Endothelial cell (in vitro differentiated cells): Measurements from ENCODE around the gene PANX1. TPM values are rescaled to one million over a fixed set of nuclear protein-coding genes. Genes with fewer than 3 reads are reported as not detected.

Experiments
- DNase-seq: peaks from one replicate; pipeline ENCODE4 v3.0.0; 2021; ENCODE audit warnings: low spot score
- H3K27ac Mint-ChIP-seq: one replicate; pipeline ENCODE4 v1.8.0; 2021; ENCODE audit warnings: mixed read lengths, inconsistent platforms; ENCODE audit not compliant: unreplicated experiment
- H3K27me3 Mint-ChIP-seq: one replicate; pipeline ENCODE4 v1.8.0; 2021; ENCODE audit warnings: mild to moderate bottlenecking, moderate library complexity, mixed read lengths, inconsistent platforms; ENCODE audit not compliant: unreplicated experiment
- H3K36me3 Mint-ChIP-seq: one replicate; pipeline ENCODE4 v1.8.0; 2021; ENCODE audit warnings: mild to moderate bottlenecking, low read depth, mixed read lengths, inconsistent platforms; ENCODE audit not compliant: unreplicated experiment
- H3K4me1 Mint-ChIP-seq: one replicate; pipeline ENCODE4 v1.8.0; 2021; ENCODE audit warnings: mild to moderate bottlenecking, mixed read lengths, inconsistent platforms; ENCODE audit not compliant: unreplicated experiment
- H3K4me3 Mint-ChIP-seq: one replicate; pipeline ENCODE4 v1.8.0; 2021; ENCODE audit warnings: mild to moderate bottlenecking, mixed read lengths, inconsistent platforms; ENCODE audit not compliant: unreplicated experiment
- H3K9me3 Mint-ChIP-seq: one replicate; pipeline ENCODE4 v1.8.0; 2021; ENCODE audit warnings: mixed read lengths, inconsistent platforms; ENCODE audit not compliant: unreplicated experiment
- CTCF ChIP-seq: fragments of 200-600 bp; sonication (generic); IDR thresholded peaks from one replicate; pipeline ENCODE4 v1.5.0; 2021; ENCODE audit warnings: antibody characterized with exemption; ENCODE audit not compliant: unreplicated experiment
- total RNA-seq: library from RNA; stranded (reverse); fragmentation: NEBNext Ultra II Directional; extraction: Animal tissue kit (Norgen Biotek cat#: 25700); gene quantifications from one replicate; pipeline ENCODE4 v1.2.1, GENCODE V29; 2021; ENCODE audit not compliant: unreplicated experiment

PANX1 gene
- total RNA-seq, 1 donor from 2014 or later = 9.9 TPM

GRCh38 chr11:94148189-94148588 is 19.5 kb downstream of the PANX1 start:
- H3K4me3 Mint-ChIP-seq = no peak overlapping the region
- H3K36me3 Mint-ChIP-seq = no peaks in the 10 kb centered on the region
- H3K4me1 Mint-ChIP-seq = peaks cover 7% of the 10 kb centered on the region
- DNase-seq = no peak
- no peaks in the 10 kb centered on the region for H3K9me3 Mint-ChIP-seq
- H3K27me3 Mint-ChIP-seq = no peaks in the 10 kb centered on the region
- TF ChIP-seq CTCF = no peak
- no peak overlapping the region for H3K27ac Mint-ChIP-seq

GRCh38 chr11:94149431-94150017 is 20.9 kb downstream of the PANX1 start:
- no peak for DNase-seq
- Mint-ChIP-seq H3K4me1 (peaks cover 8% of the 10 kb centered on the region), H3K27ac (no peak overlapping the region), H3K9me3 (no peaks in the 10 kb centered on the region), H3K27me3 (no peaks in the 10 kb centered on the region), H3K4me3 (no peak overlapping the region), H3K36me3 (no peaks in the 10 kb centered on the region)
- no peak for TF ChIP-seq CTCF

DNA sequence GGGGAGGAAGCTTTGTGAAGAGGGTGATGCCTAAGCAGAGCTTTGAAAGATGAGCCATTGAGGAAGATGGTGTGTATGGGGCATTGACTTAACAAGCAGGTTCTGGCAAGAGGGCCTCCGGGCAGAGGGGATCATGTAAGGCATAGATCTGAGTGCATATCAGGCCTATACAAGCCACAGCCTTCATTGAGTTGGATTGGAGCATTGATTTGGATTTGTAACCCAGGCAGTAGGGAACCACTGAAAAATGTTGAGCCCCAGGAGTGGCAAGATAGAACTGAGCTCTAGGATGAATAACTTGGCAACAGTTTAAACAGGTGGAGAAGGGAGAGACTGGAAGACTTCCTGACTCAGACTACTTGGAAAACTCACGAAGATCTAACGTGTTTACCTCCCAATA is 21.4 kb downstream of the PANX1 start:
- no peak overlapping the region for H3K27ac Mint-ChIP-seq
- no peaks in the 10 kb centered on the region for H3K36me3 Mint-ChIP-seq

DNA sequence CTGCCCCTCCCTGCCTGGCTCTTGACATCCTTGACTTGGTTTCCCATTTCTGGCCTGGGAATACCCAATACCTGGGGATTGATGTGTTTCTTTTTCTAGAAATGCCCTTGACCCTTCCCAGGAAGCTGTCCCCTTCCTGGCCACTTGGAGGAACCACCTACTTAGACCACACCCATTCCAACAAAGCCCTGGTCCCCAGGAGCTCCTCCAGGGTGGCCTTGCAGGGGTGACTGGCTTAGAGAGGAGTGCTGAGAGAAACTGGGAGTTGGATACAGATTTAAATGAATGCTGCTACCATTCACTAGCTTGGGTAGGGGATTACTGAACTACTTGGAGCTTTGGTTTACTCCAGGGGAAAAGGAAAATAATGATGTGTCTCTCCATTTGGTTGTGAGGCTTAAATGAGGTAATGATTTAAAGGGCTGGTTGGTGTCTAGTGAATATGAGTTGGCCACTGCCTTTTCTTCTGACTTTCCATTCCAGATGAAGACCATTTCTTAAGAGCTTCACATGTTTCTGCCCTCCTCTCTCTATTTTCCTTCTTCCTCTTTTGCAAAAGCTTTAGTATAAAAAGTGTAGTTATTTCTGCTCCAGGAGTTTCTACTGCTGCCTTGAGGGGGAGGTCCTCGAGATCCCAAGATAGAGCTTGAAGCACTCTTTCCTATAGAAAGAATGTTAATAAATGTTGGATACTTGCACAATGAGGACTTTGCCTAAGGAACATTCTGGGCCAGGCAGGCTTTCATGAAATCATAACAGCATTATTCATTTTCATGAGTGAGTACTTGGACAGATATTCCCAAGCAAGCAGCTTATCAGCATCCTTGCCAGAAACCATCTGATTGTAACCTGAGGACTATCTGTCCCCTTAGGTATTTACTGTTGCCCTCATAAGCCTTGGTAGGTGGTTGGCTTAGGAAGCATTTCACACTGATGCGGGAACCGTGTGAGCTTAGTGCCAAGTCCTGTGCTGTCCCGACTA is 22.4 kb downstream of the PANX1 start:
- H3K36me3 Mint-ChIP-seq = peaks cover 3% of the 10 kb centered on the region
- no peak overlapping the region for H3K4me3 Mint-ChIP-seq
- DNase-seq = no peak
- no peak for TF ChIP-seq CTCF
- H3K9me3 Mint-ChIP-seq = no peaks in the 10 kb centered on the region
- H3K4me1 Mint-ChIP-seq = peaks cover 8% of the 10 kb centered on the region
- H3K27ac Mint-ChIP-seq = no peak overlapping the region
- H3K27me3 Mint-ChIP-seq = no peaks in the 10 kb centered on the region

More for the DNA sequence above, 21.4 kb downstream of the PANX1 start:
- H3K4me1 Mint-ChIP-seq = peaks cover 8% of the 10 kb centered on the region
- H3K4me3 Mint-ChIP-seq = no peak overlapping the region
- H3K9me3 Mint-ChIP-seq = no peaks in the 10 kb centered on the region
- H3K27me3 Mint-ChIP-seq = no peaks in the 10 kb centered on the region
- no peak for DNase-seq
- no peak for TF ChIP-seq CTCF
